ELR (cell line): ENCODE results near the gene ARHGEF11.

Experiments used
- DNase-seq: peaks from one replicate; pipeline ENCODE4 v3.0.0-alpha.2; 2015; ENCODE audit warnings: low read depth

The ARHGEF11 gene

DNA sequence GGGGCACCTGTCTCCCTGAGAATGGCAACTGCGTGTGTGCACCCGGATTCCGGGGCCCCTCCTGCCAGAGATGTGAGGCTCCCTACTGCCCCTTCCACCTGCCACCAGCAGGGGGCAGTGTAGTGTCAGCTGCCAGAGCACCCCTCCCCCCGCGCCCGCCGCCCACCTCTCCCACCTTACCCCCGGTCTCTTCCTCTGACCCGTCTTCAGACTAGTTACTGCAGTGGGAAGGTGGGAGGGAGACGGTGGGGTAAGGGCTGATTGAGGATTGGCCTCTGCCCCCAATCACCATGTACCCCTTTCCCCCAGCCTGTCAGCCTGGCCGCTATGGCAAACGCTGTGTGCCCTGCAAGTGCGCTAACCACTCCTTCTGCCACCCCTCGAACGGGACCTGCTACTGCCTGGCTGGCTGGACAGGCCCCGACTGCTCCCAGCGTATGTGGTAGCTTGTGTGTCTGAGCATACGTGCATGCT lies 135.2 kb downstream of the ARHGEF11 start:
- DNase-seq = no peak

DNA sequence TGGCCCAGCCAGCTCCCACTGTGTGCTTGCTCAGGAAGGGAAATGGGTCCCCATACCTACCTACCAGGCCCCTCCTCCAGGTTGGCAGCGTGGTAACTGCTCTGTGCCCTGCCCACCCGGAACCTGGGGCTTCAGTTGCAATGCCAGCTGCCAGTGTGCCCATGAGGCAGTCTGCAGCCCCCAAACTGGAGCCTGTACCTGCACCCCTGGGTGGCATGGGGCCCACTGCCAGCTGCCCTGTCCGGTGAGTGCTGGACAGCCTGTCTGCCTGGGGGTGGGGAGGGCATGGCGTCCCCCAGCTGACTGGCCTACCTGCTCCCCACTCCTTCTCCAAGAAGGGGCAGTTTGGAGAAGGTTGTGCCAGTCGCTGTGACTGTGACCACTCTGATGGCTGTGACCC lies 135.9 kb downstream of the ARHGEF11 start:
- DNase-seq = no peak

- no peak for DNase-seq
These were observed 136.6 kb downstream of the ARHGEF11 start for GRCh38 chr1:156908955-156909354.

- DNase-seq = no peak
These were observed 137.0 kb downstream of the ARHGEF11 start for GRCh38 chr1:156908541-156908940.

- DNase-seq = no peak
These were observed 139.2 kb downstream of the ARHGEF11 start for GRCh38 chr1:156906206-156906906.

DNA sequence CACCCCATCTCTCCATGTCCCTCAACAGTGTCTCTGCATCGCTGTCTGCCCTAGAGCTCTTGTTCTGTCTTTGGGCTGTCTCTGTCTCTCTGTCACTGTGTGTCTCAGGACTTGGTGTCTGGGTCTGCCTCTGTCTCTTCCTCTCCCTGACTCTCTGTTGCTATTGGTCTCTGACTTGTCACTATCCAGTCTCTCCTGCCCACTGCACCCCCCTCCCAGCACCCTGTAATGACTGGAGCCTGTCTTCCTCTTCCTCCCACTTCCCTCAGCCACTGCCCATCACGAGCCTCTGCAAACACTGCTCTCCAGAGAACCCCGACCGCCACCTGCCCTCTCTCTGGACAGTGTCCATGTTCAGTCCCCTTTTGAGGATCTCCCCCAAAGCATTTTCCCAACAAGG lies 139.9 kb downstream of the ARHGEF11 start:
- DNase-seq = no peak

- DNase-seq = no peak
These were observed 140.4 kb downstream of the ARHGEF11 start for GRCh38 chr1:156905176-156905575.

GRCh38 chr1:156904187-156904959 lies 141.2 kb downstream of the ARHGEF11 start:
- no peak for DNase-seq

DNA sequence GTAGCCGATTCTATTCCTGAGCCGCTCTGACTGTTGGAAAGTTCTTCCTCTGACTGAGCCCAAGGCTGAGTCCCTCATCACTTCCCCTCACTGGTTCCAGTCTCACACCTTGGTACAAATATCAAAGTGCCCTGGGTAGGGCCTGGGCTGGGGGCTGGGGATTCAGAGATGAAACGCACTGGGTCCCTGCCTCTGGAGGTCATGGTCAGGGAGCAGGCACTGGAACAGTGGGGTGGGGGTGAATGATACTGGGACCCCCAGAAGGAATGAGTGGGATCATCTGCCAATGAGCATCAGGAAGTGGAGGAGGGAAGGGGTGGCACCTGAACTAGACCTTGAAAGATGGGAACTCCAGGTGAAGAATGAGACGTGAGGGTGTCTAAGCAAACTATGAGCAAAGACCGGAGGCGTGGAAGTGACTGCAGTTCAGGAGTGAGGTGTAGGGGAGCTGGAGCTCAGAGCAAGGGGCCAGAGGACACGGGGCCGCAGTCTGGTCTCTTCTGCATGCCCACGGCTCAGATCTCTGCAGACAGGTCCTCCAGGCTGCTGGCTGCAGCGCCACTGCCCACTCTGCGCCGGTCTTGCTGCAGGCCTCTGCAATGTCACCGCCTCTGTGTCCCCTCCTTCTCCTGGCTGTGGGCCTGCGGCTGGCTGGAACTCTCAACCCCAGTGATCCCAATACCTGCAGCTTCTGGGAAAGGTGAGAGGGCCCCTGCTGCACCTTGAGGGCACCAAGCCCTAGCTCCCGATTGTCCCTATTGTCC lies 142.0 kb downstream of the ARHGEF11 start:
- DNase-seq = no peak

- DNase-seq = no peak
These were observed 143.3 kb downstream of the ARHGEF11 start for GRCh38 chr1:156901966-156902915.

- DNase-seq = no peak
These were observed 144.0 kb downstream of the ARHGEF11 start for GRCh38 chr1:156901590-156901900.

DNA sequence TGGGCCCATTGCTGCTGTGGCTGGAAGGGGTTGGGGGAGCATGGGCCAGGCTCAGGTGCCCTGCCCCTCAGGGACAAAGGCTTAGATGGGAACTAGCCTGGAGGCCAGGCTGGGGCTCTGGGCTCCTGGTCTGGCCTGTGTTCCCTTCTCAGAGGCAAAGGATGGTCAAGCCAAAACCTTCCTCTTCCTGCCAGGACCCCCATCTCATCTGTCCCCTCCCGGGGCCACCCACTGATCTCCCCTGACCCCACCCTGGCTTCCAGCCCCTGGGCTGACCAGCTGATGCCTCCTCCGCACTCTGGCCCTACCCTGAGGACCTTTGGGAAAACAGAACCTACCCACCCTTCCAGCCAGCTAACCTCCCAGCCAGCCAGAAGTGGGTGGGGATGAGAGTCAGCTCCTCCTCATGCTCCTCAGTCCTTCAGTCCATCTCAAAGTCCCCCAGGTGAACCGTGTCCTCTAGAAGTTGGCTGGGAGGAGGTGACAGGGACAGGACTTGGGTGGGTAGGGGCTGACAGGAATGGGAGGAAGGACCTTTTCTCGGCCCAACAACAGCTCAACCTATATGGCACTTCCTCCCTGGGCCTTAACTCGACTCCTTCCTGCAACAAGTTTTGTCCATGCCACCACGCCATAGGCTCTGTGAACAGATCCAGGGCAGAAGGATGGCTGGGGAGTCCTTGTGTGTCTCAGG lies 144.5 kb downstream of the ARHGEF11 start:
- DNase-seq = no peak

DNA sequence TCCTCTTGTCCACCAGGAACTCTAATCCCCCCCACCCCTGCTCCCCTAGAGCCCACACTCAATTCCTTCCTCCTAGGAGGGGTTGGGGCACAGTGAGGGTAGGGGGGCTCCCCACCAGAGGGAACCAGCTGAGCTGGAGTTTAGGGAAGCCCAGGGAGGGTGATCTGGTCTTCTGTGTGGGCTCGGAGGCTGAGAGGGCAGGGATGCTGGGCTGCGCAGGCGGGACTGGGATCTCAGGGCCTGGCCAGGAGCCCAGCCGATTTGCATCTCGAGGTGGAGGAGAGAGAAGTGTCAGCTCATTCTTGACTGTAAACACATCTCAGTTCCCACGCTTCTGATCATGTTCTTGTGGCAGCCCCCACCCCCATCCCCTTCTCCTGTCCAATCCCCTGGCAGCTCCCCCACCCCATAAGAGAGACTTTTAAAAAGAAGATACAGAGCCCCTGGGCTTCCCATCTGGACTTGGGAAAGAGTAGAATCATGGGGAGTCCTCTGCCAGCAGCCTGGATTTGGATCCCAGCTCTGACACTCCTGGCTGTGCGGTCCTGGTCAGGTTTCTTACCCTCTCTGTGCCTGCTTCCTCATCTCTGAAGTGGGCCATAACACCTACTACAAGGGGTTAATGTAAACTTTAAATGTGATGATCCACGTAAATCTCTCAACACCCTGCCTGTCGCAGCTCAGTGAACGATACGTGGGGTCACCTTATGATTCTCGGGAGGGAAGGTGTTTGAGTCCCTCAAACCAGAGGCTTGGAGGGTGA lies 145.4 kb downstream of the ARHGEF11 start:
- no peak for DNase-seq

DNA sequence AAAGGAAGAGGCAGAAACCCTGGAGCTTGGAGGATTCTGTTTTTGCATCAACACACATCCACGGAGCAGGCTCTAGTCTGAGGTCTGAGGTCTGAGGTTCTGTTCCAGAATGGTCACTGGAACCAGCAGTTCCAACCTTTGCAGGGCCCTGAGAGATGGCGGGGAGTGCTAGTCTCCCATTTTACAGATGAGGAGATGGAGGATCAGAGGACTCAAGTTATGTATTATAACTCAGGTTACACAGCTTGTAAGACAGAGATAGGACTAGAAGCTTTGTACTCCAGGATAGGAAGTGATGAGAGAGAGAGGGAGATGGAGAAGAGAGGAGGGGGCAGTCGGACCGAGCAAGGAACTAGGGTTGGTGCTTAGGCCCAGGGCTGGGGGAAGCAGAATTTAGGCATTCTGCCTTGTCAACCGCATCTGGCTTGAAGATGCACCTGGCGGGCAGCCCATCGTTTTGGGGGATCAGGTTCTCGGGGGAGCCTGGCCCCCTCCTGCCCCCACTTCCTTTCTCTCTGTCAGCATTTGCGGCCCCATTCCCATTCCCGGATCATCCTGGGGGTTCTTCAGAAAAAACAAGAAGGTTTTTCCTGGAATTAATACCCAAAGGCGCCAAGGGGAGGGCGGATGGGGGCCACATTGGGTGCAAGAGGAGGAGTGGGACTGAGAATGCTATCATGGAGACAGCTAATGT lies 146.4 kb downstream of the ARHGEF11 start:
- no peak for DNase-seq

DNA sequence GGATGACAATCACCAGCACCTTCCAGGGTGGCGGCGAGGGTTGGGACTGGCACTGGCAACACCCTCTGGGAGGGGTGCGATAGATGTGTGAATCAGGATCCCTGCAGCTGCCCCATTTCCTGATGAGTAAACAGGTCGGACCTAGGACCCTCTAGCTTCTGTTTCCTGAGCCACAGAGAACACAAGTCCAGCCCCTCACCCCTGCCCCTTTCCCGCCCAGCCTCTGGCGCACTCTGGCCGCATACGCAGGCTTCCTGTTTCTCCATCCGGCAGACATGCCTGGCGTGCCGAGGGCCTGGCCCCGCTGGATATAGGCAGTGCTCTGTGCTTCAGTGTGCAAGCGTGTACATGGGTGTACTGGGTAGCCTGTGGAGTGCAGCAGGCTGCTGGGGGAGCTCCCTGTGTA lies 147.4 kb downstream of the ARHGEF11 start:
- peak; percentile 89 for DNase-seq

- peak; percentile 92 for DNase-seq
These were observed 148.3 kb downstream of the ARHGEF11 start for GRCh38 chr1:156897078-156897825.

GRCh38 chr1:156896490-156897033 lies 149.0 kb downstream of the ARHGEF11 start:
- peak; percentile 99 for DNase-seq

DNA sequence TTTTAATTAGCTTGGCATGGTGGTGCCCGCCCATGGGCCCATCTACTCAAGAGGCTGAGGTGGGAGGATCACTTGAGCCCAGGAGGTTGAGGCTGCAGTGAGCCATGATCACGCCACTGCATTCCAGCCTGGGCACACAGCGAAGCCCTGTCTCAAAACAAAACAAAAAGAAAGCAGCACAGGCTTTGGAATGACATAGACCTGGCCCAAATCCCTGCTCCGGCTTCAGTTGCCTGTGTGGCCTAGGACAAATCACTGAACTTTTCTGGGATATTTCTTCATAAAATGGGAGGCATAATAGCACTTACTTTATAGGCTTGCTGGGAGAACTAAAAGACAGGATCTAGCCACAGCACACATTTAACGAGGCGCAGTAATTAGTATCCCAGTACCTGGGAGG lies 149.6 kb downstream of the ARHGEF11 start:
- no peak for DNase-seq

GRCh38 chr1:156895455-156895812 lies 150.1 kb downstream of the ARHGEF11 start:
- peak; percentile 88 for DNase-seq
